DND-41 (cell line): ENCODE measurements around the gene LYL1.

Source experiments
- EZH2 ChIP-seq: IDR thresholded peaks from 3 replicates; pipeline ENCODE4 v1.6.1; 2012; ENCODE audit warnings: borderline replicate concordance, low read depth, mild to moderate bottlenecking, moderate library complexity, low read length, inconsistent platforms; ENCODE audit not compliant: severe bottlenecking
- TF ChIP-seq, protein P1 (sequence below): IDR thresholded peaks from 2 replicates; pipeline ENCODE4 v1.5.1; 2012; ENCODE audit warnings: borderline replicate concordance, low read length, moderate library complexity, mild to moderate bottlenecking; ENCODE audit not compliant: poor library complexity, severe bottlenecking; ENCODE audit errors: extremely low read depth

DNA sequence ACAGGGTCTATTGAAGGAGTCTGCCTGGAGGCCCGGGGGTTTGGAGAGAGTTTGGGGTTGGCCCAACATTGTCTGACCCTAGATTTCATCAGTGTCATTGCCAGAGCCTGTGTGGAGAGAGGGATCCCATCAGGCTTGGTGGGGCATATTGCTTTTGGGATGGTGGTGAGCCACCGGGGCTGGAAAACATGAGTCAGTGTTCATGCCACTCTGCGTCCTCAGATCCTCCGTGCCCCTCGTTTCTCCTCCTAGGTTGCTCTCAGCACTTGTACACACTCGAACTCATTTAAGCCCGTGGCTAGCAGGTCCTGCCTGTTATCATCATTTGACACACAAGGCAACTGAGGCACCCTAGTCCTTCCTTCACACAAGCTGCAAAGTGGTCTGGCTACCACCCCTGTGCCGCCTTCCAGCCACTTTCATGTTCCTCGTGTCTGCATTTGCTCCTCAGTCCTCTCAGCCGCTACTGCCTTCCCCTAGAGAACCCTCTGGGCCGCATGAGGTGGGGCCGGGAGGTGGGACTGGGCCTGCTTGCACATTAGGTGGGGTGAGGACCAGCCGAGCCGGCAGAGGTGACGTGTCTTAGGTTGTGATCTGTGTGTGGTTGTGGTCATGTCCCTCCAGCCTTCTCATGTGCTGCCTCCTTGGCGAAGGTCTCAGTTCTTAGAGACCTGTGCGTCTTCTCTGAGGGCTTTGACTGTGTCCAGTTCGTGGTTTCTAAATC lies 19.1 kb upstream of the LYL1 start:
- TF ChIP-seq, protein P1, sequence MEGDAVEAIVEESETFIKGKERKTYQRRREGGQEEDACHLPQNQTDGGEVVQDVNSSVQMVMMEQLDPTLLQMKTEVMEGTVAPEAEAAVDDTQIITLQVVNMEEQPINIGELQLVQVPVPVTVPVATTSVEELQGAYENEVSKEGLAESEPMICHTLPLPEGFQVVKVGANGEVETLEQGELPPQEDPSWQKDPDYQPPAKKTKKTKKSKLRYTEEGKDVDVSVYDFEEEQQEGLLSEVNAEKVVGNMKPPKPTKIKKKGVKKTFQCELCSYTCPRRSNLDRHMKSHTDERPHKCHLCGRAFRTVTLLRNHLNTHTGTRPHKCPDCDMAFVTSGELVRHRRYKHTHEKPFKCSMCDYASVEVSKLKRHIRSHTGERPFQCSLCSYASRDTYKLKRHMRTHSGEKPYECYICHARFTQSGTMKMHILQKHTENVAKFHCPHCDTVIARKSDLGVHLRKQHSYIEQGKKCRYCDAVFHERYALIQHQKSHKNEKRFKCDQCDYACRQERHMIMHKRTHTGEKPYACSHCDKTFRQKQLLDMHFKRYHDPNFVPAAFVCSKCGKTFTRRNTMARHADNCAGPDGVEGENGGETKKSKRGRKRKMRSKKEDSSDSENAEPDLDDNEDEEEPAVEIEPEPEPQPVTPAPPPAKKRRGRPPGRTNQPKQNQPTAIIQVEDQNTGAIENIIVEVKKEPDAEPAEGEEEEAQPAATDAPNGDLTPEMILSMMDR = no peak
- no peak for TF ChIP-seq EZH2
